HG02623 (cell line): ENCODE measurements around the gene TLCD2.
"Not testable (repeated sequence)": the region's sequence is repeated elsewhere in the genome, so short reads cannot be mapped to it uniquely, and the experiment has no call there.

Source experiments
- ATAC-seq: cut with Tn5 transposase; IDR thresholded peaks from one replicate; pipeline ENCODE4 v1.9.1; 2021; ENCODE audit warnings: moderate library complexity; ENCODE audit not compliant: unreplicated experiment

Gene TLCD2

GRCh38 chr17:1709971-1710806 is at the start of gene TLCD2:
Gene TLCD2 (minus strand): TSS chr17:1710377. CDS start chr17:1710242, 135 bp downstream.
- no peak for ATAC-seq

GRCh38 chr17:1759529-1759928 is 49.4 kb upstream of the TLCD2 start:
- no peak for ATAC-seq

GRCh38 chr17:1758807-1759206 is 48.6 kb upstream of the TLCD2 start:
- ATAC-seq = no peak

GRCh38 chr17:1755827-1756262 is 45.7 kb upstream of the TLCD2 start:
- no peak for ATAC-seq

GRCh38 chr17:1755252-1755826 is 45.2 kb upstream of the TLCD2 start:
- ATAC-seq = no peak

- no peak for ATAC-seq
Observed at GRCh38 chr17:1754430-1755112, 44.4 kb upstream of the TLCD2 start.

GRCh38 chr17:1753767-1754429 is 43.7 kb upstream of the TLCD2 start:
- no peak for ATAC-seq

GRCh38 chr17:1752425-1753262 is 42.5 kb upstream of the TLCD2 start:
- ATAC-seq = no peak

GRCh38 chr17:1750628-1751027 is 40.5 kb upstream of the TLCD2 start:
- no peak for ATAC-seq

GRCh38 chr17:1746975-1747543 is 36.9 kb upstream of the TLCD2 start:
- no peak for ATAC-seq

- ATAC-seq = no peak
Observed at GRCh38 chr17:1745513-1746020, 35.4 kb upstream of the TLCD2 start.

GRCh38 chr17:1744551-1745512 is 34.7 kb upstream of the TLCD2 start:
- ATAC-seq = no peak

- no peak for ATAC-seq
Observed at GRCh38 chr17:1743088-1743439, 32.9 kb upstream of the TLCD2 start.

- no peak for ATAC-seq
Observed at GRCh38 chr17:1742371-1743087, 32.4 kb upstream of the TLCD2 start, which contains the start of gene SERPINF2. Gene SERPINF2 (plus strand): TSS chr17:1742871. CDS start chr17:1744996, 2,125 bp downstream.

- not testable (repeated sequence) for ATAC-seq
Observed at GRCh38 chr17:1741899-1742298, 31.7 kb upstream of the TLCD2 start.

GRCh38 chr17:1737531-1738291 is 27.5 kb upstream of the TLCD2 start:
- ATAC-seq = no peak
